ENCODE data around the gene KHDRBS1.

Gene KHDRBS1

GRCh38 chr1:32044234-32044633 lies 30.6 kb downstream of the KHDRBS1 start:
- TF ChIP-seq EZH2 (IDR thresholded peaks at IDR 0.05; ENCODE audit: borderline replicate concordance, low read depth, low read length, severe bottlenecking) (no peak), CTCF (IDR thresholded peaks at IDR 0.05; ENCODE audit: borderline replicate concordance, extremely low read depth, low read length, poor library complexity, severe bottlenecking) (no peak)
- Histone ChIP-seq H3K4me1 (ENCODE audit: insufficient read depth, low read length) (no peaks in the 10 kb centered on the region), H3K9ac (ENCODE audit: low read depth, low read length) (no peak overlapping the region), H3K9me3 (ENCODE audit: insufficient read depth, low read length, severe bottlenecking) (no peaks in the 10 kb centered on the region), H3K4me2 (ENCODE audit: insufficient read depth, low read length) (no peak overlapping the region), H3K36me3 (ENCODE audit: insufficient read depth, low read length) (peaks cover 41% of the 10 kb centered on the region), H4K20me1 (ENCODE audit: insufficient read depth, low read length) (peaks cover 22% of the 10 kb centered on the region; the same call in 1 of the 2 replicates), H3K4me3 (ENCODE audit: low read depth in 1 of 2, low read length in 2 of 2) (no peak overlapping the region), H3K79me2 (ENCODE audit: insufficient read depth, low read length) (peaks cover 34% of the 10 kb centered on the region), H3K27ac (ENCODE audit: low read length) (no peak overlapping the region), H2AFZ (ENCODE audit: low read depth, low read length) (no peak overlapping the region), H3K27me3 (ENCODE audit: insufficient read depth, low read length, poor library complexity) (no peaks in the 10 kb centered on the region)
- ATAC-seq (ENCODE audit: insufficient read depth, low read depth), result no peak
- DNase-seq, result no peak

GRCh38 chr1:32045772-32046171 lies 32.1 kb downstream of the KHDRBS1 start:
- Histone ChIP-seq H3K9me3 (ENCODE audit: insufficient read depth, low read length, severe bottlenecking) (no peaks in the 10 kb centered on the region), H4K20me1 (ENCODE audit: insufficient read depth, low read length) (peaks cover 8% of the 10 kb centered on the region; the same call in 1 of the 2 replicates), H3K27ac (ENCODE audit: low read length) (no peak overlapping the region)

GRCh38 chr1:32047701-32048100 lies 34.0 kb downstream of the KHDRBS1 start:
- no peaks in the 10 kb centered on the region for H3K9me3 ChIP-seq (ENCODE audit: insufficient read depth, low read length, severe bottlenecking)
- H3K27me3 ChIP-seq (ENCODE audit: insufficient read depth, low read length, poor library complexity), result no peaks in the 10 kb centered on the region
- no peak overlapping the region for H3K4me3 ChIP-seq (ENCODE audit: low read depth in 1 of 2, low read length in 2 of 2)
- ATAC-seq (ENCODE audit: insufficient read depth, low read depth) (no peak), DNase-seq (no peak)
- no peak overlapping the region for H3K4me2 ChIP-seq (ENCODE audit: insufficient read depth, low read length)
- H3K4me1 ChIP-seq (ENCODE audit: insufficient read depth, low read length), result no peaks in the 10 kb centered on the region
- no peak for TF ChIP-seq EZH2 (IDR thresholded peaks at IDR 0.05; ENCODE audit: borderline replicate concordance, low read depth, low read length, severe bottlenecking)
- no peak for TF ChIP-seq CTCF (IDR thresholded peaks at IDR 0.05; ENCODE audit: borderline replicate concordance, extremely low read depth, low read length, poor library complexity, severe bottlenecking)
- peaks cover 25% of the 10 kb centered on the region for H3K79me2 ChIP-seq (ENCODE audit: insufficient read depth, low read length)
- peaks cover 6% of the 10 kb centered on the region; the same call in 1 of the 2 replicates for H4K20me1 ChIP-seq (ENCODE audit: insufficient read depth, low read length)
- no peak overlapping the region for H3K9ac ChIP-seq (ENCODE audit: low read depth, low read length)
- H3K36me3 ChIP-seq (ENCODE audit: insufficient read depth, low read length), result peaks cover 37% of the 10 kb centered on the region
- no peak overlapping the region for H2AFZ ChIP-seq (ENCODE audit: low read depth, low read length)
- no peak overlapping the region for H3K27ac ChIP-seq (ENCODE audit: low read length)

More at GRCh38 chr1:32045772-32046171, 32.1 kb downstream of the KHDRBS1 start:
- Histone ChIP-seq H3K27me3 (ENCODE audit: insufficient read depth, low read length, poor library complexity) (no peaks in the 10 kb centered on the region), H2AFZ (ENCODE audit: low read depth, low read length) (no peak overlapping the region), H3K4me2 (ENCODE audit: insufficient read depth, low read length) (no peak overlapping the region), H3K36me3 (ENCODE audit: insufficient read depth, low read length) (peaks cover 38% of the 10 kb centered on the region), H3K4me1 (ENCODE audit: insufficient read depth, low read length) (no peaks in the 10 kb centered on the region), H3K4me3 (ENCODE audit: low read depth in 1 of 2, low read length in 2 of 2) (no peak overlapping the region), H3K9ac (ENCODE audit: low read depth, low read length) (no peak overlapping the region), H3K79me2 (ENCODE audit: insufficient read depth, low read length) (peaks cover 25% of the 10 kb centered on the region)
- ATAC-seq (ENCODE audit: insufficient read depth, low read depth) (no peak), DNase-seq (no peak)
- no peak for TF ChIP-seq EZH2 (IDR thresholded peaks at IDR 0.05; ENCODE audit: borderline replicate concordance, low read depth, low read length, severe bottlenecking)
- no peak for TF ChIP-seq CTCF (IDR thresholded peaks at IDR 0.05; ENCODE audit: borderline replicate concordance, extremely low read depth, low read length, poor library complexity, severe bottlenecking)

GRCh38 chr1:32048440-32048839 lies 34.8 kb downstream of the KHDRBS1 start:
- H3K4me1 ChIP-seq (ENCODE audit: insufficient read depth, low read length), result no peaks in the 10 kb centered on the region
- no peak overlapping the region for H3K4me2 ChIP-seq (ENCODE audit: insufficient read depth, low read length)
- H3K9ac ChIP-seq (ENCODE audit: low read depth, low read length), result no peak overlapping the region
- peaks cover 6% of the 10 kb centered on the region; the same call in 1 of the 2 replicates for H4K20me1 ChIP-seq (ENCODE audit: insufficient read depth, low read length)
- no peak for ATAC-seq (ENCODE audit: insufficient read depth, low read depth)
- no peak for DNase-seq
- H2AFZ ChIP-seq (ENCODE audit: low read depth, low read length), result no peak overlapping the region
- H3K27ac ChIP-seq (ENCODE audit: low read length), result no peak overlapping the region
- H3K36me3 ChIP-seq (ENCODE audit: insufficient read depth, low read length), result peaks cover 44% of the 10 kb centered on the region
- TF ChIP-seq EZH2 (IDR thresholded peaks at IDR 0.05; ENCODE audit: borderline replicate concordance, low read depth, low read length, severe bottlenecking) (no peak), CTCF (IDR thresholded peaks at IDR 0.05; ENCODE audit: borderline replicate concordance, extremely low read depth, low read length, poor library complexity, severe bottlenecking) (no peak)
- H3K4me3 ChIP-seq (ENCODE audit: low read depth in 1 of 2, low read length in 2 of 2), result no peak overlapping the region
- H3K79me2 ChIP-seq (ENCODE audit: insufficient read depth, low read length), result peaks cover 25% of the 10 kb centered on the region
- no peaks in the 10 kb centered on the region for H3K27me3 ChIP-seq (ENCODE audit: insufficient read depth, low read length, poor library complexity)
- H3K9me3 ChIP-seq (ENCODE audit: insufficient read depth, low read length, severe bottlenecking), result no peaks in the 10 kb centered on the region

Measured in DND-41 (cell line).